CD4-positive, alpha-beta T cell treated with Interleukin-4 for 4 hours (primary cell): ENCODE results near the gene ZDHHC14.

Source experiments
- DNase-seq: peaks from one replicate; pipeline ENCODE4 v3.0.0-alpha.2; 2020

The ZDHHC14 gene

GRCh38 chr6:157537556-157537955 lies 156.6 kb downstream of the ZDHHC14 start:
- DNase-seq = no peak

- no peak for DNase-seq
These were observed 157.2 kb downstream of the ZDHHC14 start for GRCh38 chr6:157538168-157538567.

DNA sequence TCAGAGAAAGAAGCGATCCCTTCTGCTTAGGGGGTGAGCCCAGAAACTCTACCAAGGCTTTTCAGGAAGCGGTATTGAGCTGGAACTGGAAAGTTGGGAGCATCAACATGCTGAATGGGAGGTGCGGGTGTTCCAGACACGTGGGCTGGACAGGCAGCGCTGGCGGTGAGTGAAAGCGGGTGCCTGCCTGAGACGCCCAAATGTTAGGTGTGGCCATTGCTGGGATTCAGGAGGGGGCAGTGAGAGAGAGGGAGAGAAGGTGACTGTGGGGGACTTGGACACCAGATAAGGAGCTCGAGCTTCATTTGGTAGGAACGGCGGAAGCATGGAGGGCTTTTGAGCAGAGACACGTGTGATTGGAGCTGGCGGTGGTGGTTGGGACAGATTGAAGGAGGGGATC lies 157.7 kb downstream of the ZDHHC14 start:
- DNase-seq = no peak

DNA sequence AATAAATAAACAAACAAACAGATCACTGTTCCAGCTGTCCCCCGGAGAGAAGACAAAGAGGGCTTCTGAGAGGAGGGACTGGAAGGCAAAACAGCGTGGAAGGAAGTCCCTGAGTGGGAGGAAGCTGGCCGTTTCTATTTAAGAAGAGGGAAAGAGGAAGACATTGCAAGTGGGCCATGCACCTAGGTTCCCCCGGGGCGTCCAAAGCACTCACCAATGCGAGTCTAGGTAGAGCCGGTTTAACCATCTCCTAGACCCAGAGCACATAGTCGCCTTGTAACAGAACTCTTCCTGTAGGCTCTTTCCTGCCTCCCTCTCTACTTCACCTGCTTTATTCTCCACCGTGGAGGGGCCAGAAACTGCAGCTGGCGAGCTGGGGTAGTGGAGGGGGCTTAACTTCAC lies 158.4 kb downstream of the ZDHHC14 start:
- no peak for DNase-seq

DNA sequence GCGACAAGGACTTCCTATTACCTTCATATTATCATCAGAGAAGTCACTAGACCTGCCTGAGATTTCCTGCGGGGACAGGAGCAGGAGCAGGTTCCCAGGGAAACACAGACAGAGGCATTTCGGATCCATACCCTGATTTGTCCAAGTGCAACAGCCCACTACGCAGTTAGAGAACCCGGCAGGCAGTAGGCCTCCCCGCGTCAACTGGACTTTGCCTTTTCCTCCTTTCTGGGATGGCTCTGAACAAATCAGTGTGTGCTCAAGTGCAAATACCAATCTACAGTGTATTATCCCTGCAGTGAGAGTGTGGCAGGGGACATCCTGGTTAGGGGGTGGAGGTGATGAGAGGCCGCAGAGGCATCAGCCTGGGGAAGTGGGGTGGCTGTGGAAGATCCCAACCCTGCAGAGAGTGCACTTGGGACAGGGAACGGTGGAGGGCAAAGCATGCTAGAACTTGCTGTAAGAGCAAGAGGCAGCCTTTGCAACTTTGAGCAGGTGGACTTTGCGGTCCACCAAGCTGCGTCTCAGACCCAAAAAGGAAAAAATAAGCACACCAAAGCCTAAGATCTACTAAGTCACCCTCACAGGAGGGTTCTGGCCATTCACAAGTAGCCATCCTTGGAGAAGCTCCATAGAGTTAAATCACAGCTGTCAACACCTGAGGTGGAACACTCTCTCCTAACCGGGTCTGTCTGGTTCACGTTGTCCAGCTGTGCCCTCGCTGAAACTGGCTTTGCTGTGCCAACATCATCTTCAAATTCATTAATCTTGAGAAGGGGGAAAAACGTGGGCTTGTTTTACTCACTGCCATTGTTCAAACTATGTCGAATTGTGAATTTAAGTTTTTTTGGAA lies 159.1 kb downstream of the ZDHHC14 start:
- no peak for DNase-seq

DNA sequence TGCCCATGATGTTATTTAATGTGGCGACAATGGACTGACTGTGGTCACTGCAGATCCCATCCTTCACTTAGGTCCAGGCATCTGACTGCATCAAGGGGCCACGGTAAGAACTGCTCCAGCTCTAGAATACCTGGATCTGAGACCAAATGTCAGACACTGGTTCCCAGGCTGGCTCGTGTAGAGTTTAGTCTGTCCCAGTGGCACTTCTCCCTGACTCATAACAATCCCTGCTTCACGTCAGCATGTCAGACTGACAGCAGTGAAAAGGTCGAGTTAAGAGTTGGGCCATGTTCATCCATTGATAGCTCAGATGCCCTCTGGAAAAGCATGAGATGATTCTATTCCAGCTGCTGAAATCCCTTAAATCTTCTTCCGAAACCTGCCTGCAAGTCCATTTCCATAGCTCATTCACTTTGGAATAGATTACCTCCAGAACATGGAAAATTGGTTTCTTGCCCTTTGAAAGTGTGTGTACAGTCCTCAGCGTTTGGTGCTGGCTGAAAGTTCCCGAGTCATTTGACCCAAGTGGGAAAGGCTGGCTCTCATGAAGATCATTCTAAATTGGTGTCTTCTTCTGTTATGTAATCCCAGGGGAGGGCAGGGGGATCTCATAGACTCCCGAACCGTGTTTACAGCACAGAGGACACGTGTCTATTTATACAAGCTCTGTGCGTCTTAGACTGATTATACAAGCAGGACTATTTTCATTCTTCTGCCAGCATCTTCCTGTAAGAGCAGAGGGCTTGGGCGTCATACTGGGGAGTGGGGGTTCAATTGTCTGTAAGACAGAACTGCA lies 160.8 kb downstream of the ZDHHC14 start:
- no peak for DNase-seq

- DNase-seq = no peak
These were observed 161.6 kb downstream of the ZDHHC14 start for GRCh38 chr6:157542414-157543160.

DNA sequence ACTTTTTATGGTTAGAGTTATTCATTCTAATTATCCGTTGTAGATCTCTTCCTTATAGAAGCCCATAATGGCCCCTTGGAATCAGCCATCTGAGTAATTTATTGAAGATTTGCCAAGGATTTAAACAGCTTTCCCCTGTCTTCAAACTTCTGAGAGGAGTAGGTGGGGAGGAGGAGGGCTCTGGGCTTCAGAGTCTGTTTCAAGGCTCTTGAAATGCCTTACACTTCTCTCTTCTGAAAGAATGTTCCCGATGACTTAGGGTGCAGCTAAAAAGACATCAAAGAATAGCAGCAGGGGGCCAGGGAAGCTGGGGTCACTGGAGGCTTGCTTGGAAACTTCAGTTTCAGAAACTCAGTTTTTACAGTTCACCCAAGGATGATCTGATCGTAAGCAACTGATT lies 165.3 kb downstream of the ZDHHC14 start:
- no peak for DNase-seq

GRCh38 chr6:157547112-157547511 lies 166.1 kb downstream of the ZDHHC14 start:
- no peak for DNase-seq

GRCh38 chr6:157548635-157549467 lies 167.9 kb downstream of the ZDHHC14 start:
- DNase-seq = no peak

- DNase-seq = no peak
These were observed 168.4 kb downstream of the ZDHHC14 start for GRCh38 chr6:157549468-157549745.

- peak; percentile 54 for DNase-seq
These were observed 169.4 kb downstream of the ZDHHC14 start for GRCh38 chr6:157550114-157550989.

GRCh38 chr6:157551041-157551832 lies 170.2 kb downstream of the ZDHHC14 start:
- DNase-seq = no peak

DNA sequence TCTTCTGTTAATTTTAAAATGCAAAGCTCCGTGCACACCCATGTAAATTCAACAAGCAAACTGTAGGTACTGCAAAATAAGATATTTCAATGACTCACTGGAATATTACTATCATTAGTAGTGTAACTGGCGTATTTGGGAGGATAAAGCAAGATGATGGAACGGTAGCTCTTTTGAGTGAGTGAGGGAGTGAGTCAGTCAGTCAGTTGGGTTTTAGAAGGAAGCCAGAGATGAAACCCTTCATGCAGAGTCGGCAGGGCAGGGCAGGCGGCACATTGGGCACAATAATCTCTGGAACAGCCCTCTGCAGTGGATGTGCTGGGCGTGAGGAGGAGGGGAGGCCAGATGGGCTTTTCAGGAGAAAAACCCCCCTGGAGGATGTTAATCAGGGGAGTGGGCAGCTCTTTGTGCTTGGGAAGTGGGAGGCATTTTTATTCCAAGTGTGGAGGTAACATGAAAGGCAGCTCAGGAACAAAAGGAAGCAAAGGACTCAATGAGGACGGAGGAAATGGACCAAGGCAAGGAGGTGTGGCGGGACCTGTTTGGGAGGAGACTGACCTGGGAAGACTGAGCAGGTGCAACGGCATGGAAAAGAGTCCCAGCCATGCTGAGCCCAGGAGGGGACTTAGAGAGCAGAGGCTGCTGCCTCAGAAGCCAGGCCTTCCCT lies 171.2 kb downstream of the ZDHHC14 start:
- no peak for DNase-seq

DNA sequence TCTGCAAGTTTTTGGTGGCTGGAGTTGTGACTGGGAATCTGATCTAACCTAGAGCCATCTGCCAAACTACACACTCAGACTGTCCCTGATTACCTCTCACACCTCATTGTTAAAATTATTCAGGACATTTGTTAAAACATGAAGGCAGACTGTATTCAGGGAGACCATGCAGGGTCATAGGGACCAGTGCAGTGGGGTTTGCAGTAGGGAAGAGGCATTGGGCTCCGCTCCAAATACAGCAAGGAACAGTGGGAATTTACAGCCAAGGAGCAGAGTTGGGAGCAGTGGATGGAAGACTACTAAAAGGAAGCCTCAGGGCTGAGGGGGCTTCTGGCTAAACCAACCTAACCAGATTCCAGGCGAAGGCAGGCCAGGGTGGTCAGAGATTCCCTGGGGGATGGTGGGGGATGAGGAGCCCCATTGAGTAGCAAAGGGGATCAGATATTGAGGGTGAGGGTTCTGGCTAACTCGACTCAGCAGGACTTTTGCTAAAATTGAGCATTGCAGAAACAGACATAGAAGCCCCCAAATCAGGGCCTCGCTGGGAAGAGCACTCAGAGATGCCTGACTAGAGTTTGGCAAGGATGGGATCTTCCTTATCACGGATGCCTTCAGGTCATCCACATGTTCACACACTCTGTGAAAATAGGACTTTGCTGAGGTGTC lies 172.0 kb downstream of the ZDHHC14 start:
- no peak for DNase-seq

DNA sequence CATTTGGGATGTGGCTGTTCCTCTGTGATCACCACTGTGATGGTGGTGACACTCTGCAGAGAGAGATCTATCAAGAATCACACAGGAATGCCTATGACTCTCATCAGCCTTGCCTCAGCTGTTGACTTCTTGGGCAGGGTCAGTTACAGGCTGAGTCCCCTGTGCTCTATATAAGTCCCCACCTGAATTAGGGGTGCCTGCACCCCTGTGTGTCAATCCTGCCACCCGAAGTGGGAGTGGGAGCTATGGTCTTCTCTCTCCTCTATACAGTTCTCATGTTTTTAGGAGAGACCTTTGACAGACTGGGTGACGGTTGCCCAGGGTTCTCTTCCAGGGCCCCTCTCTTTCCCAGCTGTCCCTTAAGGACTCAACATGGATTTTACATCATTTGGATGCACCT lies 173.8 kb downstream of the ZDHHC14 start:
- no peak for DNase-seq

DNA sequence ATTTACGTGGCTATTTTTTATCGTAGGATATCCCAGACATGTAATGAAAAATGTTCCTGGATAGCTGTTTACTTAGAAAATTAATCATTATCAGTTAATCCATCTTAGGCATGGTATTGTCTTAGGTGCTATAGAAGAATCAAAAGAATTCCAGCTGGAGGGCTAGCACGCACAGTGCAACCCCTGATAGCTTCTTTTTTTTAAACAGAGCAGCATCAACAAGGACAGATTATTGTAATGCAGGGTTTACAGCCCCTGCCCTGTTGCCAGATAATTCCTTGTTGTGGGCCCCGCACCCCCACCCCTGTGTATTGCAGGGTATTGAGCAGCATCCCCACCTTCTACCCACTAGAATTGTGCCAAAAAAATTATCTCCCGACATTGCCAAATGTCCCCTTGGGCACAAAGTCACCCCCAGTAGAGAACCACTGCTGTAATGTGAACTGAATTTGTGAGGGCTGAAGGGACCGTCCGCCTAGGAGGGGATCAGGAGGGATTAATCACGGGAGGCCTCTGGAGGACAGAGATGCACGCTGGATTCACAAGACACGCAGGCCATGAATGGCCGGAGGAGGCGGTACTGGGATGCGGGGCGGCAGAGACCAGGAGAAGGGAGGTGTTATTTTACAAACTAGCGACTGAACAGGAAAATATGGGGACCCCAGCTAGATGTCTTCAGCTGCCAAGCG lies 174.6 kb downstream of the ZDHHC14 start:
- no peak for DNase-seq

GRCh38 chr6:157556144-157556645 lies 175.2 kb downstream of the ZDHHC14 start:
- DNase-seq = no peak
